ENCODE data around the gene TREM1. TPM values are rescaled to one million over a fixed set of nuclear protein-coding genes. Genes with fewer than 3 reads are reported as not detected.

Gene TREM1
- total RNA-seq, 1 donor: 0.36 TPM

DNA sequence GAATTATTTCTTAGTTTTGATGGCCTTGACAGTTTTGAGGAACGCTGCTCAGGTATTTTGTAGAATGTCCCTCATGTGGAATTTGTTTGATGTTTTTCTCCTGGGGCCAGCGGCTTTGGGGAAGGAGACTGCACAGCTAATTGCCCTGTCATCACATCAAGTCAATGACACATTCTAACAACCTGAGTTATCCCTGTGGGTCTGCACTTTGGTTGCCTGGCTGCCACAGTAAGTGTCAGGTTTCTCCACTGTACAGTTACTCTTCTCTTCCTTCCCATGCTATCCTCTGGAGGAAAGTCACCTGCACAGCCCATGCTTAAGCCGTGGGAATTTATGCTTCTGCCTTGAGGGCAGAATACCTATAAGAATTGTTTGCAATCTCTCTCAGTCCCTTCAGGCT lies 59.7 kb downstream of the TREM1 start:
- no peak for DNase-seq (ENCODE audit: low read depth)
- no peak for TF ChIP-seq CTCF (IDR thresholded peaks at IDR 0.05; ENCODE audit: insufficient read depth, low read length)
- no peak overlapping the region for H3K4me3 ChIP-seq (ENCODE audit: low read depth, low read length)

GRCh38 chr6:41224800-41225199 lies 61.7 kb downstream of the TREM1 start:
- H3K4me3 ChIP-seq (ENCODE audit: low read depth, low read length): no peak overlapping the region
- TF ChIP-seq CTCF (IDR thresholded peaks at IDR 0.05; ENCODE audit: insufficient read depth, low read length): no peak
- no peak for DNase-seq (ENCODE audit: low read depth)

Small RNAs within 50 kb of the gene (small RNA-seq; reads per million reads assigned to genes)
- gene AL391903.2 (not detected), gene AL391903.3 (not detected), gene RNA5SP207 (not detected), gene RNU6-643P (not detected)

Other genes with a start within 250 kb of the TREM1 start
- gene UNC5CL, start 247.5 kb downstream of the TREM1 start, total RNA-seq (ENCODE audit: low replicate concordance): 0.74 TPM in 1 of 2 replicates, not detected in the other
- not detected in 2 replicates for gene TSPO2, start 244.2 kb downstream of the TREM1 start, total RNA-seq (ENCODE audit: low replicate concordance)
- 0.16 TPM in 1 of 2 replicates, not detected in the other for gene APOBEC2, start 233.5 kb downstream of the TREM1 start, total RNA-seq (ENCODE audit: low replicate concordance)
- 4.6 and 10.8 TPM in 2 replicates for gene OARD1, start 214.3 kb downstream of the TREM1 start, total RNA-seq (ENCODE audit: low replicate concordance)
- gene NFYA, start 213.7 kb downstream of the TREM1 start, total RNA-seq (ENCODE audit: low replicate concordance): 6.3 and 14.2 TPM in 2 replicates
- gene TREML1, start 132.3 kb downstream of the TREM1 start, total RNA-seq (ENCODE audit: low replicate concordance): not detected in 2 replicates
- not detected in 2 replicates for gene TREM2, start 123.6 kb downstream of the TREM1 start, total RNA-seq (ENCODE audit: low replicate concordance)
- gene TREML2, start 85.5 kb downstream of the TREM1 start, total RNA-seq (ENCODE audit: low replicate concordance): not detected in 2 replicates
- gene TREML4, start 58.3 kb downstream of the TREM1 start, total RNA-seq (ENCODE audit: low replicate concordance): not detected in 2 replicates
- not detected in 2 replicates for gene NCR2, start 48.9 kb upstream of the TREM1 start, total RNA-seq (ENCODE audit: low replicate concordance)

All from fibroblast of the aortic adventitia (primary cell).